K562 (cell line): Measurements from ENCODE around the gene TBC1D10A. TPM values are rescaled to one million over a fixed set of nuclear protein-coding genes. Genes with fewer than 3 reads are reported as not detected.

ENCODE experiments used
- ATAC-seq: fragments of 200-7000 bp; cut with Tn5 transposase; 3 replicates; pipeline ENCODE4 v1.9.1; 2020; ENCODE audit warnings: moderate library complexity
- BruUV-seq: library from RNA; stranded (reverse); fragments of 400-500 nt; replicated peaks from 2 replicates; lab custom pipeline; 2021; lab: Mats Ljungman, UMichigan
- CTCF ChIA-PET: fragments of 300-600 bp; formaldehyde crosslinking; extraction: SDS; loops from one replicate; lab custom pipeline; 2021; ENCODE audit warnings: low intra/inter-chr PET ratio; lab: Yijun Ruan, JAX
- POLR2A ChIA-PET: fragments of 300-600, 350-650 bp; sonication (Branson Sonifier 250); formaldehyde crosslinking; extraction: SDS; loops from one replicate; lab custom pipeline; 2021; ENCODE audit warnings: antibody characterized with exemption, inconsistent platforms; lab: Yijun Ruan, JAX
- DNase-seq, 4 experiments: peaks; one replicate each; pipeline versions ENCODE4 v3.0.0 to v3.0.0-alpha.2; 2011 to 2018; ENCODE audit warnings: low spot score in 3 of 4, mixed read lengths in 3 of 4; ENCODE audit errors: extremely low read depth in 1 of 4
- FAIRE-seq: peaks from 2 replicates; lab custom pipeline; 2011; peaks lifted over from hg19 to GRCh38; lab: Jason Lieb, UNC
- H2AFZ ChIP-seq: 2 replicates; pipeline ENCODE4 v1.6.0; 2011; ENCODE audit warnings: low read depth, low read length, control low read depth, inconsistent platforms
- H3K27ac ChIP-seq: fragments of 200-600 bp; 3 replicates; pipeline ENCODE4 v1.8.0; 2011; ENCODE audit warnings: low read depth, mild to moderate bottlenecking, control low read depth, inconsistent platforms, low read length, moderate library complexity, mixed read lengths; ENCODE audit errors: extremely low read depth
- H3K27me3 ChIP-seq, 2 experiments: fragments of 300-600 bp in 1 of 2; 2 replicates in 1 of 2; 3 replicates in 1 of 2; pipeline versions ENCODE4 v1.6.0 to v1.8.0; 2011; ENCODE audit warnings: inconsistent platforms in 2 of 2, low read length in 2 of 2, mild to moderate bottlenecking in 1 of 2, mixed read lengths in 1 of 2, moderate library complexity in 1 of 2; ENCODE audit not compliant: control insufficient read depth in 2 of 2, insufficient read depth in 2 of 2
- H3K36me3 ChIP-seq: fragments of 300-600 bp; 3 replicates; pipeline ENCODE4 v1.8.0; 2011; ENCODE audit warnings: mild to moderate bottlenecking, low read length, inconsistent platforms; ENCODE audit not compliant: control insufficient read depth, insufficient read depth
- H3K4me1 ChIP-seq, 2 experiments: fragments of 200-600 bp in 1 of 2; replicated peaks in 1 of 2; 2 replicates in 1 of 2; 3 replicates in 1 of 2; pipeline versions ENCODE4 v1.5.1 to v1.8.0; 2011; ENCODE audit warnings: inconsistent platforms in 2 of 2, low read length in 2 of 2, mild to moderate bottlenecking in 1 of 2, mixed read lengths in 1 of 2, moderate library complexity in 1 of 2; ENCODE audit not compliant: control insufficient read depth in 2 of 2, insufficient read depth in 2 of 2
- H3K4me2 ChIP-seq: 2 replicates; pipeline ENCODE4 v1.6.1; 2011; ENCODE audit warnings: low read length, control low read depth, inconsistent platforms, mixed read lengths; ENCODE audit not compliant: insufficient read depth
- H3K4me3 ChIP-seq: fragments of 200-600 bp; sonication (generic), shearing (Covaris generic); 2 replicates; pipeline ENCODE4 v1.5.1; 2016; ENCODE audit warnings: control low read depth, inconsistent platforms
- H3K79me2 ChIP-seq: fragments of 200-600 bp; 3 replicates; pipeline ENCODE4 v1.8.0; 2011; ENCODE audit warnings: low read length, inconsistent platforms; ENCODE audit not compliant: control insufficient read depth, insufficient read depth
- H3K9ac ChIP-seq, 2 experiments: 2 replicates each; pipeline versions ENCODE4 v1.6.0 to v1.6.1; 2011; ENCODE audit warnings: low read depth in 2 of 2, low read length in 2 of 2, control low read depth in 1 of 2, inconsistent platforms in 1 of 2, mild to moderate bottlenecking in 1 of 2, mixed read lengths in 1 of 2; ENCODE audit not compliant: insufficient read depth in 1 of 2
- H3K9me1 ChIP-seq: one replicate; pipeline ENCODE4 v1.6.0; 2011; ENCODE audit warnings: inconsistent platforms, mild to moderate bottlenecking, low read length, moderate library complexity; ENCODE audit not compliant: control insufficient read depth, insufficient read depth
- H3K9me3 ChIP-seq: replicated peaks from 2 replicates; pipeline ENCODE4 v1.5.1; 2011; ENCODE audit warnings: low read depth, low read length, inconsistent platforms; ENCODE audit not compliant: control insufficient read depth, insufficient read depth
- H4K20me1 ChIP-seq: replicated peaks from 2 replicates; pipeline ENCODE4 v1.6.1; 2011; ENCODE audit warnings: low read length, inconsistent platforms, mixed read lengths; ENCODE audit not compliant: control insufficient read depth, insufficient read depth
- E2F6 ChIP-seq, 2 experiments: IDR thresholded peaks; 2 replicates each; pipeline ENCODE4 v1.6.1; 2011; ENCODE audit warnings: borderline replicate concordance in 1 of 2, control low read depth in 1 of 2, low read depth in 1 of 2, low read length in 1 of 2, mild to moderate bottlenecking in 1 of 2, mixed read lengths in 1 of 2, moderate library complexity in 1 of 2; ENCODE audit not compliant: insufficient read depth in 1 of 2, insufficient read length in 1 of 2, poor library complexity in 1 of 2, severe bottlenecking in 1 of 2; ENCODE audit errors: extremely low read depth in 1 of 2
- ELK1 ChIP-seq: sonication (generic); formaldehyde crosslinking; IDR thresholded peaks from 2 replicates; pipeline ENCODE4 v1.8.1; 2022; ENCODE audit warnings: missing genetic modification reagents
- GATAD2A ChIP-seq: fragments of 450-650 bp; IDR thresholded peaks from 2 replicates; pipeline ENCODE4 v1.6.1; 2017
- HNRNPK ChIP-seq: fragments of 200-400 bp; formaldehyde crosslinking; IDR thresholded peaks from one replicate; pipeline ENCODE4 v1.6.1; 2018; ENCODE audit warnings: mild to moderate bottlenecking, low read depth, low read length; ENCODE audit not compliant: poor library complexity, severe bottlenecking
- ILK ChIP-seq: fragments of 450-650 bp; IDR thresholded peaks from 2 replicates; pipeline ENCODE4 v1.6.1; 2016; ENCODE audit warnings: missing genetic modification characterization, low read depth, mild to moderate bottlenecking, missing compliant biosample characterization, moderate library complexity, borderline replicate concordance
- KHSRP ChIP-seq: fragments of 450-650 bp; IDR thresholded peaks from 2 replicates; pipeline ENCODE4 v1.6.1; 2017
- KLF13 ChIP-seq: fragments of 450-650 bp; IDR thresholded peaks from 2 replicates; pipeline ENCODE4 v1.6.1; 2016; ENCODE audit warnings: missing genetic modification characterization, low read depth, mild to moderate bottlenecking, missing compliant biosample characterization, moderate library complexity, borderline replicate concordance
- MCM2 ChIP-seq: fragments of 450-650 bp; IDR thresholded peaks from 2 replicates; pipeline ENCODE4 v1.6.1; 2017; ENCODE audit warnings: low read depth, mild to moderate bottlenecking
- NFXL1 ChIP-seq: fragments of 450-650 bp; formaldehyde crosslinking; IDR thresholded peaks from 2 replicates; pipeline ENCODE4 v1.4.0; 2021; ENCODE audit warnings: mild to moderate bottlenecking
- NR2F6 ChIP-seq: fragments of 450-650 bp; formaldehyde crosslinking; IDR thresholded peaks from 2 replicates; pipeline ENCODE4 v1.4.0; 2020; ENCODE audit warnings: mild to moderate bottlenecking
- PHF20 ChIP-seq: fragments of 450-650 bp; IDR thresholded peaks from 2 replicates; pipeline ENCODE4 v1.6.1; 2018; ENCODE audit not compliant: partially characterized antibody
- POLR2B ChIP-seq: fragments of 450-650 bp; IDR thresholded peaks from 2 replicates; pipeline ENCODE4 v1.6.1; 2018; ENCODE audit warnings: low read depth; ENCODE audit not compliant: partially characterized antibody
- RAD51 ChIP-seq: fragments of 450-650 bp; IDR thresholded peaks from 2 replicates; pipeline ENCODE4 v1.7.1; 2016; ENCODE audit warnings: low read depth, mild to moderate bottlenecking, borderline replicate concordance
- RBM14 ChIP-seq: fragments of 200-400 bp; formaldehyde crosslinking; IDR thresholded peaks from 2 replicates; pipeline ENCODE4 v1.6.1; 2018; ENCODE audit warnings: low read depth, mild to moderate bottlenecking, low read length, moderate library complexity, borderline replicate concordance; ENCODE audit not compliant: insufficient read depth
- SMAD1 ChIP-seq: fragments of 150-350 bp; IDR thresholded peaks from 2 replicates; pipeline ENCODE4 v1.6.1; 2014; ENCODE audit warnings: low read length, low read depth; ENCODE audit not compliant: partially characterized antibody
- STAT5A ChIP-seq: IDR thresholded peaks from 2 replicates; pipeline ENCODE4 v1.6.1; 2012; ENCODE audit warnings: low read length, inconsistent platforms, borderline replicate concordance
- UBTF ChIP-seq, 2 experiments: IDR thresholded peaks; 2 replicates each; pipeline ENCODE4 v1.6.1; 2012; ENCODE audit warnings: improper control_type of control experiment in 2 of 2, low read depth in 2 of 2, low read length in 2 of 2, borderline replicate concordance in 1 of 2
- ZFPM2 ChIP-seq: fragments of 250-450 bp; sonication (Bioruptor Pico); IDR thresholded peaks from 2 replicates; pipeline ENCODE4 v1.5.1; 2022; ENCODE audit warnings: mild to moderate bottlenecking
- ZNF23 ChIP-seq: fragments of 250-450 bp; sonication (Bioruptor Pico); IDR thresholded peaks from 2 replicates; pipeline ENCODE4 v1.4.0; 2020; ENCODE audit warnings: mild to moderate bottlenecking
- WGBS: fragments of 100-300 bp; shearing (Covaris generic); methylation state at CpG from one replicate; pipeline ENCODE4 v1.1.6; 2016; ENCODE audit warnings: low coverage, mixed read lengths; ENCODE audit not compliant: insufficient coverage; ENCODE audit errors: missing lambda C conversion rate; 5-methylcytosine and 5-hydroxymethylcytosine counted together
- in situ Hi-C: fragments of 300-500 bp; cut with MboI; formaldehyde crosslinking; loops from 4 replicates; pipeline ENCODE4 v1.15.0; 2018; ENCODE audit warnings: inconsistent platforms, mixed read lengths
- intact Hi-C: fragments of 100-400 bp; cut with micrococcal nuclease; formaldehyde crosslinking; loops from 2 replicates; pipeline ENCODE4 v1.14.2; 2022
- polyA plus RNA-seq, 8 experiments: library from polyadenylated mRNA; depleted of rRNA in 4 of 8; stranded (reverse) in 5 of 8; unstranded in 3 of 8; fragments of >200 nt; fragmentation: Nextera tagmentation in 2 of 8; fragmentation: Illumina TruSeq in 1 of 8; extraction: Ambion mirVana in 2 of 8; extraction: Trizol in 1 of 8; gene quantifications; 2 replicates each; pipeline versions ENCODE4 v1.2.1 to v1.2.3, GENCODE V29; 2011 to 2014; ENCODE audit warnings: inconsistent platforms in 1 of 8, missing spikeins in 1 of 8
- total RNA-seq, 7 experiments: library from RNA; depleted of rRNA in 6 of 7; stranded (reverse); fragments of >200 nt in 6 of 7; fragmentation: Illumina TruSeq in 2 of 7; extraction: Trizol in 2 of 7; gene quantifications; 2 replicates each; pipeline versions ENCODE4 v1.2.1 to v1.2.3, GENCODE V29; 2011 to 2021; ENCODE audit warnings: low replicate concordance in 1 of 7

TBC1D10A gene
- total and polyA plus RNA-seq, 9 of the 15 experiments (the other 6 are each of a cell fraction or from before 2014, with no cell fraction given) = 0.13 to 10.4 (median 4.6) TPM

- TF ChIP-seq E2F6 (IDR thresholded peaks at IDR 0.05; ENCODE audit: borderline replicate concordance in 1 of 2, extremely low read depth in 1 of 2, insufficient read depth in 1 of 2, insufficient read length in 1 of 2, low read depth in 1 of 2, low read length in 1 of 2, poor library complexity in 1 of 2, severe bottlenecking in 1 of 2) (no peak), ELK1 (no peak), POLR2B (no peak), MCM2 (no peak), RAD51 (no peak), RBM14 (no peak), STAT5A (no peak), ILK (no peak)
- TF ChIP-seq, all 486 proteins: peak for 0
Observed at GRCh38 chr22:30354644-30355043, 27.9 kb upstream of the TBC1D10A start (continued).

GRCh38 chr22:30351226-30351625 is 24.5 kb upstream of the TBC1D10A start:
- FAIRE-seq = no peak
- no peak for DNase-seq
- intact Hi-C loops = no loop called here
- Histone ChIP-seq H3K27me3 (no peaks in the 10 kb centered on the region), H3K9me3 (no peaks in the 10 kb centered on the region), H2AFZ (no peak overlapping the region), H3K79me2 (peaks cover 73% of the 10 kb centered on the region), H3K9ac (no peak overlapping the region), H3K4me3 (no peak overlapping the region), H4K20me1 (no peaks in the 10 kb centered on the region; the same call in 1 of the 2 replicates), H3K36me3 (peaks cover 74% of the 10 kb centered on the region), H3K9me1 (no peaks in the 10 kb centered on the region), H3K4me1 (peaks cover 0 to 14% of the 10 kb centered on the region in 2 experiments; a peak in 3 of 5 replicates), H3K27ac (no peak overlapping the region), H3K4me2 (no peak overlapping the region)
- no TSS peak for BruUV-seq
- POLR2A ChIA-PET = interaction anchor here (0.8 kb wide), 1 partner anchor 324 kb away, joined by 3 read pairs; no protein-coding TSS in a partner anchor
- CTCF ChIA-PET = no interaction called here
- no peak for ATAC-seq
- in situ Hi-C loops = no loop called here
- 100% methylated on average over 3 of the region's 3 CpGs for WGBS
- no peak for TF ChIP-seq KLF13
- no peak for TF ChIP-seq UBTF (IDR thresholded peaks at IDR 0.05; ENCODE audit: borderline replicate concordance in 1 of 2, low read depth in 2 of 2, low read length in 2 of 2)
- no peak for TF ChIP-seq ZNF23 (CRISPR knock-in tag)
- TF ChIP-seq SMAD1 = no peak
- TF ChIP-seq PHF20 = no peak
- no peak for TF ChIP-seq GATAD2A
- TF ChIP-seq ZFPM2 (CRISPR knock-in tag) = no peak
- TF ChIP-seq KHSRP = no peak
- TF ChIP-seq NR2F6 (CRISPR knock-in tag) = no peak
- no peak for TF ChIP-seq NFXL1
- TF ChIP-seq HNRNPK = no peak
